ENCODE measurements around the gene WFDC8.
"Not testable (repeated sequence)": the region's sequence is repeated elsewhere in the genome, so short reads cannot be mapped to it uniquely, and the experiment has no call there.

Gene WFDC8

DNA sequence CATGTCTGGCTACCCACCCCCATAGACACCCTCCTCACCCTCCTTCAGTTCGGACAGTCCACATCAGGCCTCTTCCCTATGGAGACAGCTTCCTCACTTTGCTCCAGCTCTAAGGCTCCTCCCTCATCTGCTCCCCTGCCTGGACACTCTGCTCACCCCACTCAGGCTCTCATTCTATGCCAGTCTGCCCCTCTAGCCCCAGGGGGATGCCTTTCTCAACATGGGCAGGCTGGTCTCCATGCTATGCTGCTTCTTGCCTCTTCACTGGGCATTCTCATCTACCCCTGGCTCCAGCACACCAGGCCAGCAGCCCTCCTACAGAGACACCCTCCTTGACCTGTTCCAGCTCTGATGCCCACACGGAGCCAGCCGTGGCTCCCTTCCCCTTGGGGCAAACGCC is at the start of gene WFDC8:
Gene WFDC8, minus strand, starts transcription at position 101 of the 400 bp plus-strand sequence. Its CDS starts 37 bp downstream, at position 64.
- no peak for DNase-seq

- DNase-seq = no peak
These were observed 47.5 kb upstream of the WFDC8 start for GRCh38 chr20:45626540-45626939.

DNA sequence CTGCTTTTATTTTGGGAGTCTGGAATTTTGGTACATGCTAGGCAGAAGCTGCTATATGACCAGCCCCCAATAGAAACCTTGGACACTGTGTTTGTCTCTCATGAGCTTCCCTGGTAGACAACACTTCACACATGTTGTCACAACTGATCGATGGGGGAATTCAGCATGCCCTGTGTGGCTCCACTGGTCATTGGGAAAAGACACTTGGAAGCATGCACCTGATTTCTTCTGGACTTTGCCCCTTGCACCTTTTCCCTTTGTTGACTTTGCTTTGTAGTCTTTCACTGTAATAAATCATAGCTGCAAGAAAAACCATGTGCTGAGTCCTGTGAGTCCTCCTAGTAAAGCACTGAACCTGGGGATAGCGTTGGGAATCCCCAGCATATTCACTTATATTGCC is 42.5 kb upstream of the WFDC8 start:
- no peak for DNase-seq

- DNase-seq = no peak
These were observed 38.5 kb upstream of the WFDC8 start for GRCh38 chr20:45617591-45617990.

GRCh38 chr20:45612314-45612713 is 33.2 kb upstream of the WFDC8 start:
- no peak for DNase-seq

GRCh38 chr20:45611054-45611453 is 32.0 kb upstream of the WFDC8 start:
- DNase-seq = peak; percentile 91

DNA sequence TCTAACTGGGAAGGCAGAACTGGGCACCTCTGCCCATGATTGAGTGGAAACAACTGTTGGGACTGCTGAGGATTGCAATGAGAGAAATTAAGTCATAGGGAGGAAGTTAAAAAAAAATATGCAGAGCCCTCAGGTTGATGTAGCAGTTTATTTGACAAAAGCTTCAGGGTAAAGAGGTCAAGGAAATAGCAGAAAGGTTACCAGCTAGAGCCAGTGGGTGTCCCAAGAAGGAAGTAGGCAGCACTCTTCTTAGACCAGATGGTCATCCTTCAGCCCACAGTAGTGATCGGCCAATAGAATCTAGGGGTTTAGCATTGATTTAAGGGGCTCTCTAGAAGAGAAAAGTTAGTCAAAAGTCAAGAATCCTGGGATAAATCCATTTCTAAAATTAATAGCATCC is 28.7 kb upstream of the WFDC8 start:
- DNase-seq = no peak

- DNase-seq = no peak
These were observed 16.2 kb upstream of the WFDC8 start for GRCh38 chr20:45595235-45595634.

DNA sequence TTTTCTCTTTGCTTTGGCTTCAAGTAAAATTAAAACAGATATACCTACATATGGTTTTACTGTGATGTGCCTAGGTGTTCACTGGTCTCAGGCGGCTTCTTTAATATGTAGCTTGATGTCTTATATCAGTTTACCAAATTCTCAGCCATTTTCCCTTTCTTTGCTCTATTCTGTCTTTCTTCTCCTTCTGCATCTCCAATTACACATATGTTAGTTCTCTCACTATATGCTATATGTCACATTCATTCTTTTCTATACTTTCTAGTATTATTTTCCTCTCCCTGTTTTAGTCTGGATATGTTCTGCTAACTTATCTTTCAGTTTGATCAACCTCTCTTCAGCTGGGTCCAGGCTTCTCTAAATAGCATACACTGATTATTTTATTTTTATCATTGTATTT is 14.4 kb upstream of the WFDC8 start:
- DNase-seq = no peak

- DNase-seq = peak; percentile 55
These were observed 13.6 kb upstream of the WFDC8 start for GRCh38 chr20:45592574-45593189.

- no peak for DNase-seq
These were observed 10.6 kb upstream of the WFDC8 start for GRCh38 chr20:45589725-45590124.

GRCh38 chr20:45588800-45589199 is 9.7 kb upstream of the WFDC8 start:
- no peak for DNase-seq

GRCh38 chr20:45585986-45586385 is 6.9 kb upstream of the WFDC8 start:
- not testable (repeated sequence) for DNase-seq

DNA sequence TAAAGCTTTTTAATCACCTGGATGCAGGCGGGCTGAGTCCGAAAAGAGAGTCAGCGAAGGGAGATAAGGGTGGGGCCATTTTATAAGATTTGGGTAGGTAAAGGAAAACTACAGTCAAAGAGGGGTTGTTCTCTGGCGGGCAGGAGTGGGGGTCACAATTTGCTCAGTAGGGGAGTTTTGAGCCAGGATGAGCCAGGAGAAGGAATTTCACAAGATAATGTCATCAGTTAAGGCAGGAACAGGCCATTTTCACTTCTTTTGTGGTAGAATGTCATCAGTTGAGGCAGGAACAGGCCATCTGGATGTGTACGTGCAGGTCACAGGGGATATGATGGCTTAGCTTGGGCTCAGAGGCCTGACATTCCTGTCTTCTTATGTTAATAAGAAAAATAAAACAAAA is 5.2 kb upstream of the WFDC8 start:
- DNase-seq = not testable (repeated sequence)

DNA sequence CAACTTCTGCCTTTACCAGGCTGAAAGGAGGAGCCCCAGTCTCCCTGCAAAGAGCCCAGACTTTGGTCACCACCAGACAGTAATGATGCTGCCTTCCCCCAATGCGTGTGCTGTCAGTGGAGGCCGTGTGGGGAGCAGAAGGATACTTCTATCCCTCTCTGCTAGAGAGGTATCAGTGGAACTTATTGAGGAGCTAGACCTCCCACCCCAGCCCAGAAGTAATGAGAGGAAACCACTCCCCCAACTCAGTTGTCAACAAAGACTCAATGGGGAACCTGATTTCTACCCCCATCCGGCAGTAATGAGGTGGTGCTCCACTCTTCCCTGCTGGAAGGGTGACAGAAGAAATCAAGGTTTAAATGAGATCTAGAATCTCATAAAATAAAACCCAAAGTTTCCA is 4.4 kb upstream of the WFDC8 start:
- DNase-seq = no peak

DNA sequence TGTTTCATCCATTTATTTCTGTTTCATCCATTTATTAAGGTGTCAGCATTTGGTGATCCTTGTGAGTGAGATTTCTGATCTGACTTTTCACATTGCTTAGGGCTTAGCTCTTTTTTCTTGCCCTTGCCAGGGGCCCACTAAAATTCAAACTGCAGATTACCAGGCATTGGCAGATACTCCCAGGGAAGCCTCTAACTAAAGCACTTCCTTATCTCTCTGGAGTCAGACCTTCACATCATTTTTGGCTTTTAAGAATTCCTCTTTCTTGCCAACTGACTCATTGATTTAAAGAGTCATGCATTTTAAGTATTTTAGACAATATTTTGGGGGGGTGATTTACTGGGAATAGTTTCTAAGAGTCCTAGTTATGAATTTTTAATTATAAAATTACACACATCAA is 2.6 kb upstream of the WFDC8 start:
- no peak for DNase-seq

GRCh38 chr20:45578231-45578630 is 853 bp downstream of the WFDC8 start:
- DNase-seq = no peak

GRCh38 chr20:45576995-45577394 is 2.1 kb downstream of the WFDC8 start:
- no peak for DNase-seq

- no peak for DNase-seq
These were observed 3.2 kb downstream of the WFDC8 start for GRCh38 chr20:45575931-45576330.

- DNase-seq = not testable (repeated sequence)
These were observed 9.4 kb downstream of the WFDC8 start for GRCh38 chr20:45569650-45570049.

DNA sequence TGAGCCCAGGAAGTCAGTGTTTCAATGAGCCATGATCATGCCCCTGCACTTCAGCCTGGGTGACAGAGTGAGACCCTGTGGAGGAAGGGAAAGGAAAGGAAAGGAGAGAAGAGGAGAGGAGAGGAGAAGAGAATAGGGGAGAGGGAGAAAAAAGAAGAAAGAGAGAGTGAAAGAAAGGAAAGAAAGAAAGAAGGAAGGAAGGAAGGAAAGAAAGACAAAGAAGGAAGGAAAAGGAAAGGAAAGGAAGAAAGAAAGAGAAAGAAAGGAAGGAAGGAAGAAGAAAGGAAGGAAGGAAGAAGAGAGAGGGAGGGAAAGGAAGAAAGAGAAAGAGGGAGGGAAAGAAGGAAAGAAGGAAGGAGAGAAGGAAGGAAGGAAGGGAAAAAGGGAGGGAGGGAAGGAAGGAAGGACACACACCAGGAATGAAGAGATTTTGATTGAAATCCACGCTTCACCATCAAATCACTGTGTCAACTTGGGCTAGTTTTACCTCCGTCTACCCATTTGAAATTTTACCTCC is 14.3 kb downstream of the WFDC8 start:
- DNase-seq = no peak

DNA sequence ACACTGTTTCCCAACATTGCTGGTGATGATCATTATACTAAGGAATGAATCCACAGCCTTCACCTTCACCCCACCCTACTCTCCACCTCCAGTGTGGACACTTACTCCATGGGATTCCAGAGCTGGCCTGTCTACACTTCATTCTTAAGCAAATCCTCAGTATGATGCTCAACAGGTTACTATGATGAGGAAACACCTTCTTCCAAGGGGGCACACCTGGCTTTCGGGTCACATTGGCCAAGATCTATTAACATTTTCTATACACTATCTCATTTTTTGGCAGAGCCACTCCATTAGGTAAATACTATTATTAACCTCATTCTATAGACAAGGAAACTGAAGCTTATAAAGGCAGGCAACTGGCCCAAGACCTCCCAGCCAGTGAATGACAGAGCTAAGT is 23.9 kb downstream of the WFDC8 start:
- DNase-seq = no peak

GRCh38 chr20:45552456-45552855 is 26.6 kb downstream of the WFDC8 start:
- no peak for DNase-seq

- DNase-seq = no peak
These were observed 28.3 kb downstream of the WFDC8 start for GRCh38 chr20:45550765-45551164.

DNA sequence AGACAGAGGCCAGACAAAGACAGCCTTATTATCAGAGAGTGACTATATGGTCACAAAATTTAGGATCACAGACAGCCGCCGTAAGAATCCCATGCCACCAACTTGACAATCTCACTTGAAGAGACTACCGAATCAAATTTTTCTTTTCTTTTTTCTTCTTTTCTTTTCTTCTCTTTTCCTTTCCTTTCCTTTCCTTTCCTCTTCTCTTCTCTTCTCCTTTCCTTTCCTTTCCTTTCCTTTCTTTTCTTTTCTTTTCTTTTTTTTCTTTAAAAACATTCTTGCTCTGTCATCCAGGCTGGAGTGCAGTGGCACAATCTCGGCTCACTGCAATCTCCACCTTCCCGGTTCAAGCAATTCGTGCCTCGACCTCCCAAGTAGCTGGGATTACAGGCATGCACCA is 30.7 kb downstream of the WFDC8 start:
- DNase-seq = no peak

Measured in fibroblast of upper back skin (primary cell).